GM15510 (cell line): Measurements from ENCODE around the gene SIGLEC8.

Experiments used
- POLR2A ChIP-seq: IDR thresholded peaks from 3 replicates; pipeline ENCODE4 v1.6.1; 2011; ENCODE audit warnings: borderline replicate concordance; ENCODE audit not compliant: insufficient read length; ENCODE audit errors: extremely low read depth

The SIGLEC8 gene

GRCh38 chr19:51431124-51431523 is 27.1 kb downstream of the SIGLEC8 start:
- TF ChIP-seq POLR2A = no peak

- TF ChIP-seq POLR2A = no peak
Measured at GRCh38 chr19:51430221-51430620, 28.0 kb downstream of the SIGLEC8 start.

GRCh38 chr19:51427201-51427600 is 31.1 kb downstream of the SIGLEC8 start:
- TF ChIP-seq POLR2A = no peak

- TF ChIP-seq POLR2A = no peak
Measured at GRCh38 chr19:51422053-51422448, 36.2 kb downstream of the SIGLEC8 start.

- TF ChIP-seq POLR2A = no peak
Measured at GRCh38 chr19:51421229-51422052, 36.8 kb downstream of the SIGLEC8 start.

- no peak for TF ChIP-seq POLR2A
Measured at GRCh38 chr19:51418707-51419106, 39.5 kb downstream of the SIGLEC8 start.

- TF ChIP-seq POLR2A = no peak
Measured at GRCh38 chr19:51417810-51418157, 40.5 kb downstream of the SIGLEC8 start.

GRCh38 chr19:51417107-51417809 is 41.0 kb downstream of the SIGLEC8 start, which contains the start of gene SIGLEC10:
Gene SIGLEC10 (minus strand): TSS chr19:51417642. CDS start chr19:51417581, 61 bp downstream.
- peak; percentile 42 for TF ChIP-seq POLR2A

- TF ChIP-seq POLR2A = no peak
Measured at GRCh38 chr19:51415187-51415586, 43.1 kb downstream of the SIGLEC8 start.

GRCh38 chr19:51410950-51411748 is 47.1 kb downstream of the SIGLEC8 start:
- TF ChIP-seq POLR2A = no peak

GRCh38 chr19:51407511-51408131 is 50.6 kb downstream of the SIGLEC8 start:
- TF ChIP-seq POLR2A = no peak

GRCh38 chr19:51402117-51402516 is 56.1 kb downstream of the SIGLEC8 start:
- no peak for TF ChIP-seq POLR2A
